SK-N-SH treated with all-trans-retinoic acid at 6 μM for 48 hours (cell line): ENCODE measurements around the gene DPYD.
A peak's percentile ranks its signal among the peaks of the same experiment; 100 is the strongest.

Source experiments
- ATAC-seq: fragments of 200-7000 bp; cut with Tn5 transposase; 3 replicates; pipeline ENCODE4 v1.9.1; 2020; ENCODE audit warnings: mild to moderate bottlenecking, moderate library complexity
- ARNTL ChIP-seq: fragments of 450-650 bp; formaldehyde crosslinking; IDR thresholded peaks from 2 replicates; pipeline ENCODE4 v1.5.0; 2020; ENCODE audit warnings: low read depth, mild to moderate bottlenecking, moderate library complexity, borderline replicate concordance
- BACH2 ChIP-seq: fragments of 250-450 bp; sonication (Bioruptor Pico); IDR thresholded peaks from 2 replicates; pipeline ENCODE4 v1.9.0; 2021; ENCODE audit warnings: mild to moderate bottlenecking, borderline replicate concordance
- CREB5 ChIP-seq: fragments of 250-450 bp; sonication (Bioruptor Pico); IDR thresholded peaks from 2 replicates; pipeline ENCODE4 v1.5.1; 2020; ENCODE audit warnings: low read depth, mild to moderate bottlenecking, moderate library complexity
- CSDC2 ChIP-seq: fragments of 250-450 bp; sonication (Bioruptor Pico); IDR thresholded peaks from 2 replicates; pipeline ENCODE4 v1.5.0; 2020; ENCODE audit warnings: mild to moderate bottlenecking, moderate library complexity
- CSRNP3 ChIP-seq: fragments of 250-450 bp; sonication (Bioruptor Pico); IDR thresholded peaks from 2 replicates; pipeline ENCODE4 v1.5.1; 2021; ENCODE audit warnings: mild to moderate bottlenecking, moderate library complexity
- GLIS3 ChIP-seq: fragments of 250-450 bp; sonication (Bioruptor Pico); IDR thresholded peaks from 2 replicates; pipeline ENCODE4 v1.5.0; 2020; ENCODE audit warnings: mild to moderate bottlenecking, moderate library complexity
- ISL1 ChIP-seq: fragments of 250-450 bp; sonication (Bioruptor Pico); IDR thresholded peaks from 2 replicates; pipeline ENCODE4 v2.1.2; 2022; ENCODE audit warnings: mild to moderate bottlenecking, moderate library complexity
- OSR1 ChIP-seq: fragments of 250-450 bp; sonication (Bioruptor Pico); IDR thresholded peaks from 2 replicates; pipeline ENCODE4 v1.8.0; 2022; ENCODE audit warnings: moderate library complexity, mild to moderate bottlenecking, inconsistent platforms
- PATZ1 ChIP-seq: fragments of 250-450 bp; sonication (Bioruptor Pico); IDR thresholded peaks from 2 replicates; pipeline ENCODE4 v1.8.0; 2020; ENCODE audit warnings: mild to moderate bottlenecking, moderate library complexity, borderline replicate concordance
- POU6F1 ChIP-seq: fragments of 250-450 bp; sonication (Bioruptor Pico); IDR thresholded peaks from 2 replicates; pipeline ENCODE4 v1.8.0; 2021; ENCODE audit warnings: low read depth, mild to moderate bottlenecking, moderate library complexity, borderline replicate concordance
- PPARA ChIP-seq: fragments of 250-450 bp; sonication (Bioruptor Pico); IDR thresholded peaks from 2 replicates; pipeline ENCODE4 v1.5.0; 2020; ENCODE audit warnings: mild to moderate bottlenecking, borderline replicate concordance
- RARB ChIP-seq: fragments of 250-450 bp; sonication (Bioruptor Pico); IDR thresholded peaks from 2 replicates; pipeline ENCODE4 v1.8.0; 2021; ENCODE audit warnings: mild to moderate bottlenecking, moderate library complexity
- SNAI2 ChIP-seq: fragments of 250-450 bp; sonication (Bioruptor Pico); IDR thresholded peaks from 2 replicates; pipeline ENCODE4 v1.5.0; 2020; ENCODE audit warnings: mild to moderate bottlenecking, moderate library complexity
- TCF4 ChIP-seq: fragments of 250-450 bp; sonication (Bioruptor Pico); IDR thresholded peaks from 2 replicates; pipeline ENCODE4 v1.8.0; 2021; ENCODE audit warnings: mild to moderate bottlenecking, moderate library complexity, borderline replicate concordance
- TSHZ2 ChIP-seq: fragments of 250-450 bp; sonication (Bioruptor Pico); IDR thresholded peaks from 2 replicates; pipeline ENCODE4 v1.5.0; 2020; ENCODE audit warnings: mild to moderate bottlenecking, moderate library complexity
- ZC3H10 ChIP-seq: fragments of 250-450 bp; sonication (Bioruptor Pico); IDR thresholded peaks from 2 replicates; pipeline ENCODE4 v1.5.1; 2021; ENCODE audit warnings: mild to moderate bottlenecking, moderate library complexity
- ZFP3 ChIP-seq: fragments of 250-450 bp; sonication (Bioruptor Pico); IDR thresholded peaks from 2 replicates; pipeline ENCODE4 v1.5.0; 2020; ENCODE audit warnings: mild to moderate bottlenecking, moderate library complexity
- ZFP30 ChIP-seq: fragments of 450-650 bp; formaldehyde crosslinking; IDR thresholded peaks from 2 replicates; pipeline ENCODE4 v1.5.0; 2022; ENCODE audit warnings: mild to moderate bottlenecking, moderate library complexity
- ZNF565 ChIP-seq: fragments of 450-650 bp; formaldehyde crosslinking; conservative IDR thresholded peaks from 2 replicates; pipeline ENCODE4 v1.5.0; 2020; ENCODE audit warnings: low read depth, mild to moderate bottlenecking, moderate library complexity
- ZNF70 ChIP-seq: fragments of 450-650 bp; formaldehyde crosslinking; IDR thresholded peaks from 2 replicates; pipeline ENCODE4 v1.5.0; 2020; ENCODE audit warnings: mild to moderate bottlenecking, moderate library complexity

The DPYD gene

GRCh38 chr1:97797403-97798183 is 123.2 kb downstream of the DPYD start:
- peak; percentile 87 for ATAC-seq

More at GRCh38 chr1:97797403-97798183, 123.2 kb downstream of the DPYD start:
- no peak for TF ChIP-seq GLIS3 (CRISPR knock-in tag)
- TF ChIP-seq CREB5 (CRISPR knock-in tag), result no peak
- no peak for TF ChIP-seq ZFP30 (CRISPR knock-in tag)
- TF ChIP-seq TSHZ2 (CRISPR knock-in tag), result no peak
- no peak for TF ChIP-seq POU6F1 (CRISPR knock-in tag)
- TF ChIP-seq ZNF565 (CRISPR knock-in tag), result no peak
- no peak for TF ChIP-seq TCF4 (CRISPR knock-in tag)
- no peak for TF ChIP-seq ZC3H10 (CRISPR knock-in tag)
- TF ChIP-seq PPARA (CRISPR knock-in tag), result no peak
- TF ChIP-seq OSR1 (CRISPR knock-in tag), result no peak
- TF ChIP-seq ARNTL (CRISPR knock-in tag), result no peak
- no peak for TF ChIP-seq BACH2 (CRISPR knock-in tag)
- no peak for TF ChIP-seq ZNF70 (CRISPR knock-in tag)
- no peak for TF ChIP-seq SNAI2 (CRISPR knock-in tag)
- no peak for TF ChIP-seq ZFP3 (CRISPR knock-in tag)
- TF ChIP-seq CSDC2 (CRISPR knock-in tag), result no peak
- TF ChIP-seq RARB (CRISPR knock-in tag), result no peak
- TF ChIP-seq ISL1 (CRISPR knock-in tag), result no peak
- no peak for TF ChIP-seq CSRNP3 (CRISPR knock-in tag)
- TF ChIP-seq PATZ1, result no peak
- TF ChIP-seq, all 23 proteins: peak for 0
